GM18508 (cell line): ENCODE results near the gene GALNT2.

Source experiments
- ATAC-seq: cut with Tn5 transposase; IDR thresholded peaks from one replicate; pipeline ENCODE4 v1.9.1; 2021; ENCODE audit warnings: moderate number of reproducible peaks; ENCODE audit not compliant: insufficient read depth, unreplicated experiment

GALNT2 gene

DNA sequence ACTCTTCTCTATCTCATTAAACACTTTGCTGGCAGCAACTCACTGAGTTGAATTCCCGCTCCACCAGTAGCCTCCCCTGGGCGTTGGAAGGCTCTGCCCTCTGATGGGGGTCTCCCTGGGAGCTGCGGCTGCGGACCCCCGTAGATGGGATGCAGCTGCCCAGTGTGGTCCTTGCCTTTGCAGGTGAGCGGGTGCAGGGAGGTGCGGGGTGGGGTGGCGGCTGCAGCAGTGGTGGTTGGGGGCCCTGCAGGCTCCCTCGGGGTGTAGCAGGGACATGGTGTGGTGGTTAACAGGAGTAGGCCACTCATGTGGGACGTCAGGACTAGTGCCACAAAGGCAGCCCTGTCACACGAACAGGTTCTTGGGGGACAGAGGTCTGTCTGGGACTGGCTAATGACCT lies 42.0 kb downstream of the GALNT2 start:
- no peak for ATAC-seq

DNA sequence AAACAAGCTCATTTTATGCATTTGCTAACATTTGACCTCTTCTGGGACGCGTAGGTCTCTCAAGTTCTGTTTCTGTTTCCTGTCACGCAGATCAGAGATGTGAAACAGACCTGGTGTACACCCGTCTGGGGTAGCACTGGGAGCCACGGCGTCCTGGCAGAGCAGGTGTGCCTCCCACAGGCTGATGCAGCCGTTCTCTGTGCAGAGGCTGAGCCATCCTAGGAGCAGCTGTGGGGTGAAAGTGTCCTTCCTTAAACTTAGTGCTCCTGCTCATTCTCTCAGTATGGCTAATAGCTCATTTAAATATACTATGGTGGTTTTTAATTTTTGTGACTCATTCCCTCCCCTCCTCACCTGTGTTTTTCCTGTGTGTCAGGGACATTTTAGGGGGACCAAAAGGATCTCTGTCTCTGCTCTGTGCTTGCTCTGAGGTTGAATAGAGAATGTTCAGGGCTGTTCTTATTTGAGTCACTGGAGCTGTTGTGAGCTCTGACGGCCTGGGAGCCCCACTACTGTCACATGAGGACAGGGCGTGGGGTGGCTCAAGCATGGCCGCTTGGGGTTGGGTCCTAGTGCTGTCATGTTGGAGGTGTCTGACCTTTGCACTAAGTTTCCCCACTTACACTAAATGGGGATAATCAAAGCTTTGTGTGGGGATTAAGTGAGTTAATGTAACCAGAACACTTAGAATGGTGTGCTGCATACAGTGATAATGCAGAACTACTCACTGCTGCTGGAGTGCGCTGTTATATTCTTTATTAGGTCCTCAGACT lies 43.0 kb downstream of the GALNT2 start:
- peak; percentile 66 for ATAC-seq

DNA sequence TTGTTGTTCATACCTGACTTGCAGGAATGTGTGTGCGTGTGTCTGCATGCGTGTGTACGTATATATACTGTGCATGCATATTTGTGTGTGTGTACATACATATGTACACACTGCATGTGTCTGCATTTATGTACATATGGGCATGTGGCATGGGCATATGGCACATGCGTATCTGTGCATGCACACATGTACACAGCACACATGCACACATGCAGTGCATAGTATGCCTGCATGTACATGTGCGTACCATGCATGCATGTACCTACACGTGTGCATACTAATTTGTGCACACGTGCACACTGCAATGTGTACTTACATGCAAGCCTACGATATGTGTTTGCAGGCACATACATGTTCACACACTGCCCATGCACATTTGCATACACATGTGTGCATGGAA lies 43.9 kb downstream of the GALNT2 start:
- no peak for ATAC-seq

DNA sequence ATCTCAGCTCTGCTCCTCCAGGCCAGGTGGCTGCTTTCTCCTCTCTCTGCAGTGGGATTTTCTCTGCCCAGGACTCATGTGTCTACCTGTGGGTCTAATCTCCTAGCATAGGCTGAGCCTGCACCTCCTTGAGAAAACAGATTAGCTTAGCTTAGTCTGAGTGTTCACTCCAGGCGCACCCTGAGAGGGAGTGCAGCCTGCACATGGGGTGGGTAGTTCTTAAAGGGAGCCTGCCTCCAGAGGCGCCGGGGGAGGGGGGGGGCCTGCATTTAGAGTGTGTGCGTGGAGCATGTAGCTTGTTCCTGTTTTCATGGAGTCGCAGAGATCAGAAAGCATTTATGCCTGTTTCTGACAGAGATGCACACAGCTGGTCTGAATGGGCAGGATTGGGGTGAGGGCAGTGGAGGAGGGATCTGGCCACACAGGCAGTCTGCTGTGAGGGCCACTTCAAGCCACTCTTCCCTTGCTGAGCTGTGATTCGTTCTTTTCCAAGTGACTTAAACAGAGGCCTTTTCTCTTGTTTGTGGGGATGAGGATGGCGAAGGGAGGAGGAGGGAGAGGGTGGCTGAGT lies 45.2 kb downstream of the GALNT2 start:
- no peak for ATAC-seq

DNA sequence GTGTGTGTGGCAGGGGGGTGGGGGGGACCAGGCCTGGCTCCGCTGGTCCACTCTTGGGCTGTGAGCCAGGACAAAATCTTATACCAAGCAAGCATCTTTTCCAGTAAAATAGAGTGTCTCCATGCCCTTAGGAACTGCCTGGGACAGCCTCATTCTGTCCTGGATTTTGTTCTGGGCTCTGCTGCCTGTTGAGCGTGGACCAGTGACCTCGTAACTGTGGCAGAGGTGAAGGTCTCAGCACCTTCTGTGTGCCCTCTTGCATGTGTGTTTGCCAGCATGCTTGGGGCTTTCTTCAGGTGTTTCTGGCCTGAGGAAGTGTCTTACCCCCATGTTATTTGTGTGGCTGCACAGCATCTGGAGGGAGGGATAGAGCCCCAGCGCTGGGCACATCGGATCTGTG lies 45.7 kb downstream of the GALNT2 start:
- ATAC-seq = no peak

DNA sequence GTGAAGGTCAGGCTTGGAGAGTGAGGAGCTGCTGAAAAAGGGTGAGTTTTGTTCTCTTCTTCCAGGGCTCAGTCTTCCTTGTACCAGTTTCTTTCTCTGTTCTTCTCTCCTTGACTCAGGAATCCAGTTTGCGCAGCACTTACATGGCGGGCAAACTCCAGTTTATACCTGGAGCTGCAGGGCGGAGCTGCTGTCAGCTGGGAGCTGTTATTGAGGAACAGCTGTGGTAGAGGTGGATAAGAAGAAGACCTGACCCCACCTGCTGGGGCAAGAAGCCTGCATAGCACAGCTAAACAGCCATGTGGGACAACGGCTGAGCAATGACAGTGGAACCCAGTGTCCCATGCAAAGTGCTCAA lies 46.2 kb downstream of the GALNT2 start:
- ATAC-seq = no peak

DNA sequence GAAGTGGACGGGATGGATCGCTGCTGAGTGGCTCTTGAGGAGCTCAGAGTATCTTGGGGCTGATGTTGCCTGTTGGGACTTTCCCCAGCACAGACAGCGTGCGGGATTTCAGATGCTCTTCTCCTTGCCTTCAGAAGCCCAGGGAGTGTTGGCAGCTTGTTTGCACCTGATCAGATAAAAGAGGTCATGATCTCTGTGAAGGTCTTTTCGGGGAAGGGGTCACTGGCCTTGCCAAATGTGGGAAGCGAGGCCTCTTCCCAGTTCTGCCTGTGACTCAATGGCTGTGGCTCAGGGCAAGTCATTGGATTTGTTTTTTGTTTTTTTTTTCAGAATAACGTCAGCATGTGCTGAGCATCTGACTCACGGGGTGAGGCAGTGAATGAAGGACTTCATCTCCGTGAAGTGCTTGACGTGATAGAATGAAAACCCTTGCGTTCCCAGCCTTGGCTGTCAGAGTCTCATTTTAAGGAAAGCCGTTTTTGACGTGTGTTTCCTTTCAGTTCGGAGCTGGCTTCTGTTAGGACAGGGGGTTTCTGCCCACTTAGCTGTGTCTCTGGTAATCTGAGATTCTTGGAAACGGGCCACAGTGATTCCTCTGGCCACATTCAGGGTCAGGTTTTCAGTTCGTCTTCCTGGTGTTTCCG lies 46.7 kb downstream of the GALNT2 start:
- ATAC-seq = no peak

DNA sequence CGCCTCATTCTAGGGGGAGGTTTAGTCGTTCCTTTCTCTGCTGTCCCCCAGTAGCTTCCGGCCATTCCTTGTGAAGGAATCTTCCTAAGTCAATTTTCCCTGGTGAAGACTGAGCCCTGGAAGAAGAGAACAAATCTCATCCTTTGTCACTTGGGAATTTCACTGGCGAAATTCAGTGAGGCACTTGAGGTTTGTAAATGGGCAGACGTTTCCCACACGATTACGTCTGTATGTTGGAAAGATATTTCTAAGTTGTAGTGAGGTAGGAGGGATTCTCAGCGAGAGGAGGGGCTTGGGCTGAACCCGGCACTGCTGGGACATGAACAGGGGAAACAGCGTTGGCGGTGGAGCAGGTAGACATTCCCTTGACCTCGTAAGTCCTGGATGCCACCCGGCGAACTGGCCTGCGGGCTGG lies 47.2 kb downstream of the GALNT2 start:
- ATAC-seq = no peak

DNA sequence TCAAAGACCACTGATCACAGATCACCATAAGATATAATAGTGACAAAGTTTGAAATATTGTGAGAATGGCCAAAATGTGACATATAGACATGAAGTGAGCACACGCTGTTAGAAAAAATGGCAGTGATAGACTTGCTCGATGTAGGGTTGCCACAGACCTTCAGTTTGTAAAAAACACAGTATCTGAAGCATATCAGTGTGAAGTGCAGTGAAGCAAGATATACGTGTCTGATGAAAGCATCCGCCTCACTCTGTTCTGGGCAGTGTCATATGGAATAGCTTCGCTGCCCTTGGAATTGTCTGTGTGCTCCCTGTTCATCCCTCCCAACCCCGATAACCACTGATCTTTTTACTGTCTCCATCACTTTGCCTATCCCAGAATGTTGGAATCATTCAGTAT lies 50.7 kb downstream of the GALNT2 start:
- ATAC-seq = no peak

DNA sequence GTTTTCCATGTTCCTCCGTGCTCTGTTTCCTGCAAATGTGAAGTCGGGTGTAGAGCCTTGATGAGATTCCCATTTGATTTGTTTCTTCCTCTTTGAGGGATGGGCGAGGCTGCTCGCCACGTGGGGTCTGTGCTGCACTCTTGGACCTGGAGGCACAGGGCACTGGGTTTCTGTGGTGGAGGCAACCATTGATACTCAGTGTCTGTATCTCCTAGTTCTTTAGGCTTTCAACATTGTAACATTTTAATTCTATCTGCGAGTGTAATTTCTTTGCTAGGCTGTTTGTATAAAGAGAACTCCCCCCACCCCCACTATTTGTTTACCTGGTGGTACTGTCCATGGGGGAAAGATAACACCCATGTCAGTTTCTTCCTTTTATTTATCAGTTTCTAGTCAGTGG lies 52.3 kb downstream of the GALNT2 start:
- ATAC-seq = no peak

DNA sequence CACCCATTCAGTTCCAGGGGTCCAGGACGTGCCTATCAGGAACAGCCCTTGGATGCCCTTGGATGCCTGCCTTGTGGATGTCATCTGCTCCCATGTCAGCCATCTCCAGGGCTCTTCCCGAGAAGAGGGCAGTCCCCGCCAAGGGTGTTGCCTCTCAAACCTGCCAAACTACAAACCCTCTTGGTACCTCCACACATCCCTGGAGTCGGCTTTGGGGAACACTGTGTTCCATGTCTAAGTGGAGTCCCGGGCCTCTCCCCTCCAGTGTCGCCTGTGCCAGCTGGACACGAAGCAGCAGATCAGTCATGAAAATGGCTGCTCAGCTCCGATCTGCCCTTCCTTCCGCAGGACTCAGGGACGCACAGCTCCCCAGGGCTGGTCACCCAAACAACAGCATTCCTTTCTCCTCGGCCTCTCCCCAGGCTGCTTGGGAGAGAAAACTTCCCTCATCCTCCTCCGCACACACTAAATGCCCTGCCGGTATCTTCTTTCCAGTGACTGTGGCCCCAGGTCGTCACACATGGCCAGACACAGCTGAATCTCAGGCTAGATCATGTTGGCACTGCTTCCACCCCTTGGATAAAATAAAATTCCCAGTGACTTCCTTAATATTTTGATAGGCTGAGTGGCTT lies 53.4 kb downstream of the GALNT2 start:
- no peak for ATAC-seq

DNA sequence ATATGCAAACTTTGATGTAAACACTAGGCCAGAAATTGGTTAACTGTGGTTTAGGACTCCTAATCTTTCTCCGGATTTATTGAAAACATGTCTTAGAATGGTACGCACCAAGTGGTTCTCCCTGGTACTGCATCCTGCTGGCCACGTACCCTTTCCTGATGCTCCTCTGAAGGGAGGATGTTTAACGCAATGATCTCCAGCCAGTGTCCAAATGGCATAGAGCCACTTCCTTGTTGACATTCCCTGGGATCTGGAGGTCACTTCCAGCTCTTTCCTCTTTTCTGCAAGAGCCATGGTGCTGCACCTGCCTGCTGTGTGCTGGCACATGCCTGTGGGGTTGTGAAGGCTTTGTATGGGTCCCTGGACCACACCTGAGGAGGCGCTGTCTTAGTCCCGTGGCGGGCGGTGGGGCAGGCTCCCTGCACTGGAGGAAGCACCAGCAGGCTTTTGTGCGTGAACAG lies 53.9 kb downstream of the GALNT2 start:
- no peak for ATAC-seq

DNA sequence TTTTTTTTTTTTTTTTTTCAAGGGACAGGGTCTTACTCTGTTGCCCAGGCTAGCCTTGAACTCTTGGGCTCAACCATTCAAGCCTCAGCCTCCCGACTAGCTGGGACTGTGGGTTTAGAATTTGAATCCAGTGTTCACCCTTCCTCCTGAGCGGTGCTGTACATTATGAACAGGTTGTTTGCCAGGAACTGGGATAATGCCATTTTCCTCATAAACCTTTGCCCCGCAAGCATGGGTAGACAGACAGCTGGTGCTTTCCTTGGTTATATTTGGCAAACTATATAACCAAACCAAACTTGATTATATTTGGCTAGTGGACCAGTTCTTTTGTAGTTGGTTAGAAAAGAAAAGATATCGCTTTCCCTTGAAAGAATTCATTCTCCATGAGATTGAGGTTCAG lies 54.9 kb downstream of the GALNT2 start:
- ATAC-seq = no peak

DNA sequence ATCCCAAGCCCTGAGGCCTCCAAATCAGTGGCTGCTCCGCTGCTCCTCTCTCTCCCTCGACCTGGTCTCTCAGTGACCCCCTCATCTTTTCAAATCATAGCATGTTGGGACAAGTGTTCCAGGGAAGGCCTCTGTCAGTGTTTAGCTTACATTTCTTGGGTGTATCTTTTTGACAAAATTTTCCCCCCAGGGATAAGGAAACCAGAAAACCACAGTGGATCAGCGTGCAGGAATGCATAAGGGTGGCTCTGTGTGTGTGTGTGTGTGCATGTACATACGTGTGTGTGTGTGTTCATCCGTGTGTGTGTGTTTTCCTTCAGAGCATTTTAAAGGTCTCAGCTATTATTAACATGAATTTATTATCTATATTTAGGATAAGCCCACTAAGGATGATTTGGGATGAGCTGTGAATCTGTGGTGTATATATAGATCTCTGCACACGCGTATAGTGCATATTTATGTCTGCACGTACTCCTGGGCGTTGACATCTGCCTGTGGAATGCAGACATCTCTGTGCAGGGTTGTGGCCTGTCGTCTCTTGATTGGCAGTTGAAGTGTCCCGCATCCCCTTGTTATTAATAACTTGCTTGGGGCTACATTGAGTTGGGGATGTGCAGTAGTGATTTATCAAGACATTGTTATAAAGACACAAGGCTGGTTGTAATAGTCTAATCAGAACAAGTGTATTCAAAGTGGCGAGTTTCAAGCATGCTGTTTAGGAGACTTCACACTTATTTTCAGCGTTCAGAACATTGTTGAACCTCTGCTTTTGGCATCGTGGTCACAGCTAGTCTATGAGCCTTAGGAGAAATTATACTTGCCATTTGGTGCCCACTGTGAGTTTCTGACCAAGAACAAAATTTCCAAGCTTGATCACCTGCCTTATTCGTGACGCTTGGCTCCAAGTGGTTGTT lies 55.6 kb downstream of the GALNT2 start:
- no peak for ATAC-seq

DNA sequence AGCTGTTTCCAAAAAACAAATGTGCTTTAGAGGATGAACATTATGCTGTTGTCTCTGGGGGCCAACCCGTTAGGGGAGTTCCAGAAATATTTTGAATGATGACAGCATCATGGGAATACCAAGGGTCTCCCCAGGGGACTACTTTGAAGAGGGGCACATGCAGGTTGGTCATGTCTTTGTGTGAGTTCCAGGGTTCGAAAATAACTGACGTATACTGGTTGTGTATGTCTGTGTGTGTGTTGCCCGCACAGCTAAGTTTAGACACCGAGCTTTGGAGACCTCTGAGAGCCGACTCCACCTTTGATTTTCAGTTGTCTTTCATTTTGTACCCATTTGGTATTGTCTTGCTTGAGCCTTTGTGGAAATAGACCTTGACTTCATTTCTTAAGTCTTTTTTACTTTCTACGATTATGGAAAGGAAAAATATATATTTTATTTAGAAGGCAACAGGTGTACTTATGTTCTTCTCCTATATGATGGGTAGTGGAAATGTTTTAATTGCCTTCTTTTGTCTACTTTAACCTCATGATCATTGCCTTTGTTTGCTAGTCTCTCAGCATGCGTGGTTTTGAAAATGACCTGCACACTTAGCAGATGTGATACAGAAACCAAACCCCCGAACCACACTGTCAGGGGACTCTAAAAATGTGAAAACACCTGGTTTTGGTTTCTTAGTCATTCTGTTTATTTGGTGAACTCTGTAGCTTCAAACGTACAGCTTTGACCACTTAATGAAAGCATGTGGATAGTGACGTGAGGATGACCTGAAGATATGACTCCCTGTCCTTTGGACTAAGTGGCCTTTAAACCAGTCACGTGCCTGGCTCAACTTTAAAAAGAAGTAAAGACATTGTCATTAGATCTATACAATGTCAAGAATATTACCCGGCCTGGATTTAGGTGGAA lies 56.5 kb downstream of the GALNT2 start:
- ATAC-seq = peak; percentile 80

DNA sequence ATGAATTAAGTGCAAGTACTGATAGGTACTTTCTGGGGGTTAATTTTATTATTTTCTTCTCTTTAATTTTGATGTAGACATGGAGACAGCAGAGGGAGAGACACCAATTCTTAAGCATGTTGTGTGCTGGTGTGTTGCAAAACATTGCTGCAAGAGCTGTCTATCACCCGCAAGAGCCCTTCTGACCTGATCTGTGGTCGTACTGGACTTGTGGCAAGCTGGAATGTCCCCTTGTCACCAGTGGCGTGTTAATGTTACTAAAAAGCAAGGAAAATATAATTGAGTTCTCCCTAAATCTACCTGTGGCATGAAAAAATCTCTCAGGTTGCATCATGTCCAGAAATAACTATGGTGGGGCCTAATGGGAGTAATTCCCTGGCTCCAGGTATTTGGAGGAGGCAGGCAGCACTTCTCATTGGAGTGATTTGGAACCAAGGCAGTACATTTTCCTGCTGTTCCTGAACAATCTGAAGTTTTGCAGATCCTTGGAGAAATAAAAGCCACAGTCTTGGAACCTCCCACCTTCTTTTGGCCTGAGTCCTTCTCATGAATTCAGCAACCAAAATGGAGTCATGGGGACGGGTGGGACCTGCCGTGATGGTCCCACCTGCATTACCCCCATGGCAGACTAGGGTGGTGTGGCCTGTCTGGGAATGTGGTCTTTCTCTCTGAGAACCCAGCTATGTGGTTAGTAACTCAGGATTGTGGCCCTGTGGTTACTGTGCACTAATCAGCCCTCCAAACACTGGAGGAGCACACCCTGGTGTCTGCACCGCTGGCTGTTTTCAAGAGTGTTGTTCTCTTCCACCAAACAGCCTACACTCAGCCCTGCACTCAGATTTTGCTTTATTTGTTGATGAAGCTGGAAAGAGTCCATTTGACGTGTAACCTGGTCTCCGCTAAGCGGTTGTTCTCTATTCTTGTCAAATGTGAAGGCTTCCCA lies 57.4 kb downstream of the GALNT2 start:
- no peak for ATAC-seq

DNA sequence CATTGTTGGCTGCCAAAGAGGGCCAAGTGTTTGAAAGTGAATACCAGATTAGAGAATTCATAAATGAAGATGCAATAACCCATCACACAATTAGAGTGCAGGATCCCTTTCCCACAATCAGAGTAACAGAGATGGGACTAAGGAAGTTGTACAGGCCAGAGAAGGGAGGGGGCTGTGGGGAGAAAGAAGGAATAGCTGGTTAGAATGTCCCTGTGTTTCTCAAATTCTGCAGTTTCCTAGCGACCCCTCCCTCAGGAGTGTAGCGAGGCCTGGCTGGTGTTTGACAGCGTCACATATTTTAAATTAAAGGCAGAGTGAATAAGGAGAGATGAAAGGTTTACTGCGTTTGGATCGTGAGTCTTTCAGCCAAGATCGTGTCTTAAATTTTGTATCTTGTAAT lies 58.1 kb downstream of the GALNT2 start:
- ATAC-seq = no peak
